ENCODE data around the gene PRSS56. TPM values are rescaled to one million over a fixed set of nuclear protein-coding genes. Genes with fewer than 3 reads are reported as not detected.

The PRSS56 gene
- not detected in 2 replicates for total RNA-seq

GRCh38 chr2:232519581-232520438 lies at the start of gene PRSS56:
TSS of gene PRSS56 (plus strand) at chr2:232520388. CDS start at chr2:232520599, 211 bp downstream.

GRCh38 chr2:232487385-232488096 lies 32.6 kb upstream of the PRSS56 start, which contains the start of gene ECEL1:
TSS of gene ECEL1 (minus strand) at chr2:232487834. CDS start at chr2:232486653, 1,181 bp downstream.

GRCh38 chr2:232525791-232526371 lies 5.7 kb downstream of the PRSS56 start, which contains the start of gene CHRND:
TSS of gene CHRND (plus strand) at chr2:232526160. CDS start at chr2:232526216, 56 bp downstream.

GRCh38 chr2:232539298-232540231 lies 19.4 kb downstream of the PRSS56 start, which contains the start of gene CHRNG:
TSS of gene CHRNG (plus strand) at chr2:232539692. CDS start at chr2:232539748, 56 bp downstream.

GRCh38 chr2:232550354-232551249 lies 30.4 kb downstream of the PRSS56 start, which contains the start of the genes EIF4E2 and TIGD1:
TSS of gene EIF4E2 (plus strand) at chr2:232550689. CDS start at chr2:232550725, 36 bp downstream.
TSS of gene TIGD1 (minus strand) at chr2:232550557. CDS start at chr2:232549882, 675 bp downstream.

Other genes with a start within 250 kb of the PRSS56 start
- not detected in 2 replicates for gene ALPP, start 141.6 kb upstream of the PRSS56 start, total RNA-seq
- not detected in 2 replicates for gene ALPG, start 113.5 kb upstream of the PRSS56 start, total RNA-seq
- not detected in 2 replicates for gene ALPI, start 64.2 kb upstream of the PRSS56 start, total RNA-seq
- gene ECEL1, start 32.6 kb upstream of the PRSS56 start, total RNA-seq, result not detected in 2 replicates
- gene CHRND, start 5.8 kb downstream of the PRSS56 start, total RNA-seq, result not detected in 2 replicates
- not detected in 2 replicates for gene CHRNG, start 19.3 kb downstream of the PRSS56 start, total RNA-seq
- gene TIGD1, start 30.2 kb downstream of the PRSS56 start, total RNA-seq, result 2.5 TPM in 2 replicates
- 145 and 156 TPM in 2 replicates for gene EIF4E2, start 30.3 kb downstream of the PRSS56 start, total RNA-seq
- gene EFHD1, start 113.2 kb downstream of the PRSS56 start, total RNA-seq, result 1.1 and 5.5 TPM in 2 replicates
- 59.0 and 63.9 TPM in 2 replicates for gene GIGYF2, start 176.9 kb downstream of the PRSS56 start, total RNA-seq